ENCODE measurements around the gene CUTA.

The CUTA gene

GRCh38 chr6:33445119-33445603 lies 27.3 kb upstream of the CUTA start:
- TF ChIP-seq GATA2 (IDR thresholded peaks at IDR 0.05; ENCODE audit: low read depth, low read length) (no peak), GATA3 (IDR thresholded peaks at IDR 0.05; ENCODE audit: low read depth, low read length) (no peak)

- TF ChIP-seq GATA2 (IDR thresholded peaks at IDR 0.05; ENCODE audit: low read depth, low read length), result no peak
Measured at GRCh38 chr6:33443619-33444504, 26.0 kb upstream of the CUTA start.

GRCh38 chr6:33443025-33443424 lies 25.1 kb upstream of the CUTA start:
- TF ChIP-seq GATA3 (IDR thresholded peaks at IDR 0.05; ENCODE audit: low read depth, low read length) (no peak), GATA2 (IDR thresholded peaks at IDR 0.05; ENCODE audit: low read depth, low read length) (no peak)

GRCh38 chr6:33442283-33442682 lies 24.4 kb upstream of the CUTA start:
- no peak for TF ChIP-seq GATA3 (IDR thresholded peaks at IDR 0.05; ENCODE audit: low read depth, low read length)
- TF ChIP-seq GATA2 (IDR thresholded peaks at IDR 0.05; ENCODE audit: low read depth, low read length), result no peak

GRCh38 chr6:33441457-33441856 lies 23.6 kb upstream of the CUTA start:
- TF ChIP-seq GATA3 (IDR thresholded peaks at IDR 0.05; ENCODE audit: low read depth, low read length), result no peak
- TF ChIP-seq GATA2 (IDR thresholded peaks at IDR 0.05; ENCODE audit: low read depth, low read length), result no peak

- TF ChIP-seq GATA2 (IDR thresholded peaks at IDR 0.05; ENCODE audit: low read depth, low read length), result no peak
- no peak for TF ChIP-seq GATA3 (IDR thresholded peaks at IDR 0.05; ENCODE audit: low read depth, low read length)
Measured at GRCh38 chr6:33440649-33441309, 22.9 kb upstream of the CUTA start.

- TF ChIP-seq GATA3 (IDR thresholded peaks at IDR 0.05; ENCODE audit: low read depth, low read length), result no peak
- TF ChIP-seq GATA2 (IDR thresholded peaks at IDR 0.05; ENCODE audit: low read depth, low read length), result no peak
Measured at GRCh38 chr6:33439956-33440648, 22.2 kb upstream of the CUTA start.

- no peak for TF ChIP-seq GATA3 (IDR thresholded peaks at IDR 0.05; ENCODE audit: low read depth, low read length)
- no peak for TF ChIP-seq GATA2 (IDR thresholded peaks at IDR 0.05; ENCODE audit: low read depth, low read length)
Measured at GRCh38 chr6:33438978-33439594, 21.2 kb upstream of the CUTA start.

GRCh38 chr6:33437666-33438065 lies 19.8 kb upstream of the CUTA start:
- no peak for TF ChIP-seq GATA2 (IDR thresholded peaks at IDR 0.05; ENCODE audit: low read depth, low read length)
- no peak for TF ChIP-seq GATA3 (IDR thresholded peaks at IDR 0.05; ENCODE audit: low read depth, low read length)

GRCh38 chr6:33434961-33435360 lies 17.1 kb upstream of the CUTA start:
- TF ChIP-seq GATA2 (IDR thresholded peaks at IDR 0.05; ENCODE audit: low read depth, low read length), result no peak
- TF ChIP-seq GATA3 (IDR thresholded peaks at IDR 0.05; ENCODE audit: low read depth, low read length), result no peak

- TF ChIP-seq GATA2 (IDR thresholded peaks at IDR 0.05; ENCODE audit: low read depth, low read length) (no peak), GATA3 (IDR thresholded peaks at IDR 0.05; ENCODE audit: low read depth, low read length) (no peak)
Measured at GRCh38 chr6:33433544-33434191, 15.8 kb upstream of the CUTA start.

- TF ChIP-seq GATA3 (IDR thresholded peaks at IDR 0.05; ENCODE audit: low read depth, low read length) (no peak), GATA2 (IDR thresholded peaks at IDR 0.05; ENCODE audit: low read depth, low read length) (no peak)
Measured at GRCh38 chr6:33433001-33433543, 15.2 kb upstream of the CUTA start.

GRCh38 chr6:33432546-33432945 lies 14.6 kb upstream of the CUTA start:
- no peak for TF ChIP-seq GATA2 (IDR thresholded peaks at IDR 0.05; ENCODE audit: low read depth, low read length)
- TF ChIP-seq GATA3 (IDR thresholded peaks at IDR 0.05; ENCODE audit: low read depth, low read length), result no peak

All from SH-SY5Y (cell line).